ENCODE data around the gene MAST2. TPM values are rescaled to one million over a fixed set of nuclear protein-coding genes. Genes with fewer than 3 reads are reported as not detected.
"Not testable (repeated sequence)": the region's sequence is repeated elsewhere in the genome, so short reads cannot be mapped to it uniquely, and the experiment has no call there.

The MAST2 gene
- total RNA-seq, 1 donor from 2014 or later = 61.0 TPM

- H3K27ac ChIP-seq = no peak overlapping the region
Observed at GRCh38 chr1:45840704-45841103, 37.3 kb downstream of the MAST2 start.

GRCh38 chr1:45842786-45843185 is 39.4 kb downstream of the MAST2 start:
- H3K9me3 ChIP-seq = no peaks in the 10 kb centered on the region
- no peak overlapping the region for H3K4me3 ChIP-seq
- no peak for DNase-seq (ENCODE audit: low spot score in 2 of 2)
- no peak overlapping the region for H3K27ac ChIP-seq
- TF ChIP-seq CTCF (IDR thresholded peaks at IDR 0.05) = no peak
- intact Hi-C loops (cut with DNase I) = no loop called here
- H3K27me3 ChIP-seq = no peaks in the 10 kb centered on the region
- H3K4me1 ChIP-seq = no peaks in the 10 kb centered on the region
- no peaks in the 10 kb centered on the region for H3K36me3 ChIP-seq

More at GRCh38 chr1:45840704-45841103, 37.3 kb downstream of the MAST2 start:
- intact Hi-C loops (cut with DNase I) = no loop called here
- Histone ChIP-seq H3K36me3 (no peaks in the 10 kb centered on the region), H3K4me3 (no peak overlapping the region), H3K4me1 (no peaks in the 10 kb centered on the region), H3K27me3 (no peaks in the 10 kb centered on the region), H3K9me3 (no peaks in the 10 kb centered on the region)
- DNase-seq (ENCODE audit: low spot score in 2 of 2) = no peak
- TF ChIP-seq CTCF (IDR thresholded peaks at IDR 0.05) = no peak

GRCh38 chr1:45843474-45843905 is 40.1 kb downstream of the MAST2 start:
- H3K9me3 ChIP-seq = no peaks in the 10 kb centered on the region
- intact Hi-C loops (cut with DNase I) = no loop called here
- no peaks in the 10 kb centered on the region for H3K27me3 ChIP-seq
- no peak for DNase-seq (ENCODE audit: low spot score in 2 of 2)
- no peak overlapping the region for H3K27ac ChIP-seq
- H3K36me3 ChIP-seq = no peaks in the 10 kb centered on the region
- no peaks in the 10 kb centered on the region for H3K4me1 ChIP-seq
- H3K4me3 ChIP-seq = no peak overlapping the region
- peak in 2 of 3 experiments; percentile 8 to 22 for TF ChIP-seq CTCF (IDR thresholded peaks at IDR 0.05)

- H3K27ac ChIP-seq; intact Hi-C loops (cut with DNase I); H3K4me1 ChIP-seq; H3K27me3 ChIP-seq; H3K36me3 ChIP-seq; H3K4me3 ChIP-seq; H3K9me3 ChIP-seq; DNase-seq (ENCODE audit: low spot score in 2 of 2): not testable (repeated sequence)
Observed at GRCh38 chr1:45844000-45844399, 40.6 kb downstream of the MAST2 start.

- no peaks in the 10 kb centered on the region for H3K36me3 ChIP-seq
- no peak overlapping the region for H3K4me3 ChIP-seq
- intact Hi-C loops (cut with DNase I) = no loop called here
- no peaks in the 10 kb centered on the region for H3K27me3 ChIP-seq
- peaks cover 0 to 6% of the 10 kb centered on the region in 2 donors for H3K9me3 ChIP-seq
- DNase-seq (ENCODE audit: low spot score in 2 of 2) = no peak
- no peak overlapping the region for H3K27ac ChIP-seq
- no peaks in the 10 kb centered on the region for H3K4me1 ChIP-seq
- TF ChIP-seq CTCF (IDR thresholded peaks at IDR 0.05) = no peak
Observed at GRCh38 chr1:45846931-45847330, 43.5 kb downstream of the MAST2 start.

GRCh38 chr1:45848097-45848496 is 44.7 kb downstream of the MAST2 start:
- Histone ChIP-seq H3K4me1 (no peaks in the 10 kb centered on the region), H3K36me3 (no peaks in the 10 kb centered on the region), H3K4me3 (no peak overlapping the region), H3K27ac (no peak overlapping the region), H3K9me3 (peaks cover 0 to 6% of the 10 kb centered on the region in 2 donors), H3K27me3 (no peaks in the 10 kb centered on the region)
- no peak for TF ChIP-seq CTCF (IDR thresholded peaks at IDR 0.05)
- intact Hi-C loops (cut with DNase I) = no loop called here
- DNase-seq (ENCODE audit: low spot score in 2 of 2) = no peak
